Measurements from ENCODE around the gene PEX14. TPM values are rescaled to one million over a fixed set of nuclear protein-coding genes. Genes with fewer than 3 reads are reported as not detected.

Gene PEX14
- polyA plus RNA-seq, 4 donors, result 19.7 to 25.8 (median 21.6) TPM

DNA sequence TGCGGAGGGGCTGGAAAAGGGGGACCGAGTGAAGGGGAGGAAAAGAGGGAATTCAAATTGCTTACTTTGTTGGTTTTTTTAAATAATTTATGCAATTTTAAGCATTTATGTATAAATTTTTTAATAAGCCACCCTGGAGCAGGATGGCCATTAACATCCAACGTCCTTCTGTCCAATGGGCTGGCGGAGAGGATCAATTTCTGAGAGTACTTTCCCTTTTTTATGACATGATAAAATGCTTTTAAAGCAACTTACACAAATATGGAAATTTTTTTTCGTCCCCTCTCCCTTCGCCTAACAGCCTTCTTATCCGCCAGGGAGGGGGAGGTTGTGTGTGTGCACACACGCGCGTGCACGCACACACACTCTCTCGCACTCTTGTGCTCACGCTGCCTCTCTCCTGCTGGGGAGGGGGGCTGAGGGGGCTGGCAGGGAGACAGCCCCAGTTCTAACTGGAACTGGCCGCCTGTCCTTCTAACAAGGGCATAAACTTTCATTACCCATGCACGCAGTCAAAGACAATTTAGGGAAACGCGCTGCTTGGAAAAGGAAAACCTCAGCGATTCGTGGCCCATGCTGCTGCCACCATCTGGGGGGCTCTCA is 198.5 kb downstream of the PEX14 start:
- DNase-seq (ENCODE audit: low read depth in 4 of 4, low spot score in 3 of 4), result no peak

DNA sequence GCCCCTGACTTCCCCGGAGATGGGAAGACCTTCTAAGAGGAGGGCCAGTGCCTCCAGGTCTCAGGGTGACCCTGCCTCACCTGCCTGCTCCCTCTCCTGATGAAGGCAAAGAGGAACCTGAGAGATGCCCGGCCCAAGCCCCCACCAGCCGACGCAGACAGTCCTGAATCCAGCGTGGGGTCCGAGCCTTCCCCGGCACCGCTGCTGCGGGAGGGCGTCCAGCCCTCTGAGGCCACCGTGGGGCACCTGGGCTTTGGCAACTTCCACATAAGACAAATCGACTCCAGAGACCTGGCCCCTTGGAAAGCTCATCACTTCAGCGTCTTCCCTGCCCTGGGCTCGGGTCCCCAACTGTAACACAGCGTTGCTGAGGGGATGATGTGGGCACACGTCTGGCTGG is 199.5 kb downstream of the PEX14 start:
- DNase-seq (ENCODE audit: low read depth in 4 of 4, low spot score in 3 of 4), result no peak

GRCh38 chr1:10674700-10675609 is 200.2 kb downstream of the PEX14 start:
- no peak for DNase-seq (ENCODE audit: low read depth in 4 of 4, low spot score in 3 of 4)

DNA sequence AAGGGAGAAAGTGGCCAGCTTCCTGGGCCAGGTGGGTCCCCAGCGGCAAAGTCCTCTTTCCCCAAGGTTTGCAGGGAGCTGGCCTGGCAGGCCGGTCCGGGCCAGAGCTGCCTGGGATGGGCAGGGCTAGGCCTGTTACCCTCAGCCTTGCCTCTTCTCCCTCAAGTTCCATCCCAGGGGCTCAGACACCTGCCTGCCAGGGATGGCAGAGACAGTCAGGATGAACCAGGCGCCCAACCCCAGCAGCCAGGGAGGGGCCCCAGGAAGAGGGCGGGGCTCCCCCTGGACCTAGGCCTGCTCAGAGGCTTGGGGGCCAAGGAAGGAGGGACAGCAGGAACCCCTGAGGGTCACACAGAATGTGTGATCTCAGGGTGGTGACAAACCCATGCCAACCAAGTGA is 201.1 kb downstream of the PEX14 start:
- no peak for DNase-seq (ENCODE audit: low read depth in 4 of 4, low spot score in 3 of 4)

GRCh38 chr1:10676963-10677362 is 202.2 kb downstream of the PEX14 start:
- no peak for DNase-seq (ENCODE audit: low read depth in 4 of 4, low spot score in 3 of 4)

DNA sequence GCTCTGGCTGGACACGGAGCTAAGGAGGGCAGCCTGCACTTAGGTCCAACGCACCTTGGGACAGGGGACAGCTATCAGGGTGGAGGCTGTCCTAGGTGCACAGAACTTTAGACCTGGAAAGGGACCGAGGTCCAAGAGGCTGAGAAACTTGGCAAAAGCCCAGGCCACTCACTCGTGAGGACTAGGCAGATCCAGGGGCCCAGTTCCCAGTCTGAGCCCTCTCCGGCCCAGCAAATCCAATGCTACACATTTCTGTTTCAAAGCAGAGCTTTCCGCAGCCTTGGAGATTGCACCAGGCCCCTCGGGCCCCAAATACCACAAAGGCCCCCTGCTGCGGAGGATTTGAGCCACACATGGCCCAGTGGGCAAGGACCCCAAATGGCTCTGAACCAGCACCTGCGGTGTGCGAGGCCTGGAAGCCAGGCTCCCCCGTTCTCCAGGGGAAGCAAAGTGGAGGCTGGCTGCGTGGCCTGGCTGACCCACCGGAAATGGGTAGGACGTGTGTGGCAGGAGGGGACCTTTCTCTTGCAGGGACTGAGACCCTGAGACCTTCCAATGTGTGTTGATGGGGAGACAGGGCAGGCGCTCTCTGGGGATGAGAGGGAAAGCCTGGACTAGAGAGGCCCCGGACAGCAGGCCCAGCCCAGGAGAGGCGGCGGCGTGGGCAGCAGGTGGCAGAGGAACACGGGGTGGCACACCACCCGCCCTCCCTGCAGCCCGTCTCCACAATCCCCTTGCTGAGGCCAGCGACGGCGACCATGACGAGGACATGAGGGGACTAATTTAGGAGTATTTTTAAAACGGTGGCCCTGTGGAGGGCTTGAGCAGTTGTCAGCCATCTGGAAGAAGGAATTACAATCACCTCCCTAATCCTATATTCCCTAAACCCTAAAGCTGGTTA is 203.0 kb downstream of the PEX14 start:
- DNase-seq (ENCODE audit: low read depth in 4 of 4, low spot score in 3 of 4), result no peak

DNA sequence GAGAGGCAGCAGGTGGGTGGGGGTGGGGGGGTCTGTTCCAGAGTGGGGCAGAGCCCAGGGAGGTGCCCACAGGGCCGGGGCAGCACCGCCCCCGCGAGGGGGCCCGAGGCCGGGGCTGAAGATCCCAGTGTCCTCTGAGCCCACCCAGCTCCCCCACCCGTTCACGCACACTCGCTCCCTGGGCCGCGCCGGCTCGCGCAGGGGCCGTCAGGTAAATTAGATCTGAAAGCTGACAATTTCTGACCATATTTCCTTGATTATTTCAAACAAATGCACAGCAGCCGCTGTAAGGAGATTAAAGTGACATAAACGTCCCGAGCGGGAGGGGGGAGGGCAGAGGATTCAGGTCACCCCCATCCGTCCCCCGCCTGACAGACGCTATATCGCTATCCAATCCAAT is 203.7 kb downstream of the PEX14 start:
- no peak for DNase-seq (ENCODE audit: low read depth in 4 of 4, low spot score in 3 of 4)

DNA sequence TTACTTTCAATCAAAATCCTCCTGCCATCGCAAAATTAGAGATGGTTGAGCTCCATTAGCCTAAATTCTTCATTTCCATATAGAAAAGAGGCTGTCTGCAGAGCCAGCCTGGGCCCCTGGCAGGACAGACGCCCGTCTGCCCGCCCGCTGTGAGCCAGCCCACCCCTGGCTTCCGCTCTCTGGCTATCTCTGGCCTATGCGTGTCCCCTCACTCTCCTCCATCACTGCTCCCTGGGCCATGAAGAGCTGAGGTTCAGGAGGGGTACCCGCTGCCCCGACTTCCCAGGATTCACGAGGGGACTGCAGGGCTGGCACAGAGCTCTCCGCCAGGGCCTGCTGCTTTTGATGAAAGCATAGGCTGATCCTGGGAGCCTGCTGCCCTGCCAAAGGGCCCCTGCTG is 204.1 kb downstream of the PEX14 start:
- DNase-seq (ENCODE audit: low read depth in 4 of 4, low spot score in 3 of 4), result no peak

GRCh38 chr1:10679496-10680220 is 204.9 kb downstream of the PEX14 start:
- DNase-seq (ENCODE audit: low read depth in 4 of 4, low spot score in 3 of 4), result no peak

Other genes with a start within 250 kb of the PEX14 start
- 100 to 1,000 TPM; 182 to 194 (median 189) TPM for gene PGD, start 75.9 kb upstream of the PEX14 start, polyA plus RNA-seq (ENCODE audit: insufficient read length in 4 of 4)
- 10 to 100 TPM; 34.0 to 43.0 (median 38.8) TPM for gene CENPS, start 44.5 kb upstream of the PEX14 start, polyA plus RNA-seq (ENCODE audit: insufficient read length in 4 of 4)
- 1 to 10 TPM in 3 of 4 donors, under 1 TPM in 1; 0.82 to 1.6 (median 1.4) TPM for gene CORT, start 24.9 kb upstream of the PEX14 start, polyA plus RNA-seq (ENCODE audit: insufficient read length in 4 of 4)
- 10 to 100 TPM; 38.8 to 45.8 (median 42.9) TPM for gene DFFA, start 2.4 kb upstream of the PEX14 start, polyA plus RNA-seq (ENCODE audit: insufficient read length in 4 of 4)

All from right renal pelvis (tissue), 4 donors.